HepG2 (cell line): ENCODE data around the gene TIMM9. TPM values are rescaled to one million over a fixed set of nuclear protein-coding genes. Genes with fewer than 3 reads are reported as not detected.
A peak's percentile ranks its signal among the peaks of the same experiment; 100 is the strongest.
"Not testable (repeated sequence)": the region's sequence is repeated elsewhere in the genome, so short reads cannot be mapped to it uniquely, and the experiment has no call there.

Source experiments
- ATAC-seq: fragments of 200-7000 bp; cut with Tn5 transposase; 3 replicates; pipeline ENCODE4 v1.9.1; 2020; ENCODE audit warnings: mild to moderate bottlenecking, moderate library complexity
- BruUV-seq: library from RNA; stranded (reverse); fragments of 400-500 nt; replicated peaks from 2 replicates; lab custom pipeline; 2021; lab: Mats Ljungman, UMichigan
- CTCF ChIA-PET: fragments of 300-600 bp; formaldehyde crosslinking; extraction: SDS; loops from one replicate; lab custom pipeline; 2021; ENCODE audit warnings: low total read pairs, inconsistent platforms, low intra/inter-chr PET ratio; lab: Yijun Ruan, JAX
- POLR2A ChIA-PET: fragments of 350-600 bp; sonication (Branson Sonifier 250); formaldehyde crosslinking; loops from one replicate; lab custom pipeline; 2020; ENCODE audit warnings: antibody characterized with exemption, inconsistent platforms; lab: Yijun Ruan, JAX
- DNase-seq: peaks from one replicate; pipeline ENCODE4 v3.0.0-alpha.2; 2015; ENCODE audit warnings: low spot score
- FAIRE-seq: peaks from 3 replicates; lab custom pipeline; 2011; peaks lifted over from hg19 to GRCh38; lab: Jason Lieb, UNC
- H2AFZ ChIP-seq: one replicate; pipeline ENCODE4 v1.6.1; 2011; ENCODE audit warnings: low read length, inconsistent platforms
- H3K27ac ChIP-seq: fragments of 300-600 bp; 3 replicates; pipeline ENCODE4 v1.8.0; 2011; ENCODE audit warnings: mixed run types, mild to moderate bottlenecking, mixed read lengths, low read length, inconsistent platforms; ENCODE audit not compliant: insufficient read depth; ENCODE audit errors: extremely low read length
- H3K27me3 ChIP-seq, 2 experiments: fragments of 200-600 bp in 1 of 2; 2 replicates in 1 of 2; 3 replicates in 1 of 2; pipeline versions ENCODE4 v1.6.0 to v1.8.0; 2011; ENCODE audit warnings: low read length in 2 of 2, mild to moderate bottlenecking in 2 of 2, moderate library complexity in 2 of 2, inconsistent platforms in 1 of 2; ENCODE audit not compliant: insufficient read depth in 2 of 2, control insufficient read depth in 1 of 2
- H3K36me3 ChIP-seq, 2 experiments: fragments of 200-600 bp in 1 of 2; replicated peaks in 1 of 2; 2 replicates in 1 of 2; 3 replicates in 1 of 2; pipeline versions ENCODE4 v1.5.1 to v1.8.0; 2011; ENCODE audit warnings: low read length in 2 of 2, inconsistent platforms in 1 of 2; ENCODE audit not compliant: insufficient read depth in 2 of 2, control insufficient read depth in 1 of 2
- H3K4me1 ChIP-seq: 2 replicates; pipeline ENCODE4 v1.5.1; 2012; ENCODE audit warnings: low read length, inconsistent platforms; ENCODE audit not compliant: insufficient read depth
- H3K4me2 ChIP-seq: 2 replicates; pipeline ENCODE4 v1.6.0; 2011; ENCODE audit warnings: low read depth, low read length, inconsistent platforms
- H3K4me3 ChIP-seq, 3 experiments: fragments of 200-600 bp in 1 of 3; sonication (generic), shearing (Covaris generic) in 1 of 3; replicated peaks in 1 of 3; 2 replicates each; pipeline ENCODE4 v1.5.1; 2011 to 2016; ENCODE audit warnings: low read length in 3 of 3, inconsistent platforms in 2 of 3, low read depth in 2 of 3, mild to moderate bottlenecking in 2 of 3, control low read depth in 1 of 3, mixed read lengths in 1 of 3; ENCODE audit not compliant: insufficient read depth in 1 of 3
- H3K79me2 ChIP-seq: one replicate; pipeline ENCODE4 v1.6.1; 2011; ENCODE audit warnings: low read length, inconsistent platforms; ENCODE audit not compliant: insufficient read depth
- H3K9ac ChIP-seq: 2 replicates; pipeline ENCODE4 v1.6.0; 2011; ENCODE audit warnings: mild to moderate bottlenecking, low read depth, low read length, inconsistent platforms; ENCODE audit not compliant: insufficient read depth
- H3K9me3 ChIP-seq: 2 replicates; pipeline ENCODE4 v1.5.1; 2012; ENCODE audit warnings: mild to moderate bottlenecking, low read length
- H4K20me1 ChIP-seq: 2 replicates; pipeline ENCODE4 v1.6.0; 2011; ENCODE audit warnings: inconsistent platforms, mild to moderate bottlenecking, low read length, moderate library complexity; ENCODE audit not compliant: insufficient read depth
- KLF11 ChIP-seq: IDR thresholded peaks from 2 replicates; pipeline ENCODE4 v1.6.1; 2016; ENCODE audit warnings: missing compliant biosample characterization
- SMAD9 ChIP-seq: sonication (generic); formaldehyde crosslinking; IDR thresholded peaks from 2 replicates; pipeline ENCODE4 v1.5.1; 2020; ENCODE audit warnings: mild to moderate bottlenecking, missing genetic modification reagents
- WGBS: methylation state at CpG from one replicate; pipeline ENCODE4 v1.1.6; 2017; ENCODE audit warnings: low lambda C conversion rate; 5-methylcytosine and 5-hydroxymethylcytosine counted together
- in situ Hi-C: cut with HindIII; loops from 2 replicates; pipeline ENCODE4 v1.10.0; 2017; ENCODE audit warnings: low pct_unique_long_range_greater_than_20kb; ENCODE audit not compliant: extremely low pct_ligation_motif_present
- intact Hi-C: fragments of 100-400 bp; cut with micrococcal nuclease; formaldehyde crosslinking; loops from one replicate; pipeline ENCODE4 v1.10.0; 2022; ENCODE audit not compliant: unreplicated experiment
- polyA plus RNA-seq, 8 experiments: library from polyadenylated mRNA; depleted of rRNA in 3 of 8; stranded (reverse) in 7 of 8; unstranded in 1 of 8; fragments of >200 nt; fragmentation: Illumina TruSeq in 4 of 8; extraction: Trizol in 4 of 8; gene quantifications; 2 replicates each; pipeline versions ENCODE4 v1.2.1 to v1.2.3, GENCODE V29; 2011 to 2016; ENCODE audit warnings: low read depth in 4 of 8, missing spikeins in 1 of 8, mixed read lengths in 1 of 8; ENCODE audit not compliant: insufficient read depth in 1 of 8
- total RNA-seq, 5 experiments: library from RNA; depleted of rRNA; stranded (reverse); fragments of >200 nt; fragmentation: Illumina TruSeq; extraction: Trizol; gene quantifications; 2 replicates each; pipeline ENCODE4 v1.2.3, GENCODE V29; 2016; ENCODE audit warnings: low read depth in 1 of 5
- TF ChIP-seq, protein P1 (sequence below): sonication (generic); formaldehyde crosslinking; IDR thresholded peaks from 2 replicates; pipeline ENCODE4 v1.5.1; 2020; ENCODE audit warnings: mild to moderate bottlenecking, moderate library complexity, missing genetic modification reagents

The TIMM9 gene
- total and polyA plus RNA-seq, 2 of the 13 experiments (the other 11 are each of a cell fraction or from before 2014, with no cell fraction given) = 30.5 to 42.5 TPM

DNA sequence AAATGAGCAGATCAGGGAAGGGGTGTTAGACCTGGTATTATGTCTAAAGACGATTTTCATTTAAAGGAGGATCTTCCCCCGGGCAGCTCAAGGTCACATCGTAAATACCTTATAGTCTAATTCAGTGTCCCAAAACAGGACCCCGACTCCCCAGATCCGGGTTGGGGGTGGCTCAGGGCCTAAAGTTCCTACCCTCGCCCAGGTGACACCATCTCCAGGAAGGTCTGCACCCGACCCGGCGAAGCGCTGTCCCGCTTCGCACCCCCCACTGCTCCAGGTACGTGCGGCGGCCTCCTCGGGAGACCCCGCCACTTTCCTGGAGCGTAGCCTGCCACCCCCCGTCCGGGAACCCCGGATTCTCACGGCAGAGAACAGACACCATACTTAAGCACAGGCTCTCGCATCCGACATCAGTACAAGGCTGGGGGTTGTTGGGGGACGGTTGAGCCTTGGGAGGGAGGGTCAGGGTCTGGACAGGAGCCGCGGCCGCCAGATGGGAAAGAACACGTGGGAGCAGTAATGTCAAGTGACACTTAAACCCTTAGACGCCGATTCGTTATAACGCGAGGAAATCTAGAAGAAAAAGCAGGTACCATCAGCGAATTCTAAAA lies 556 bp downstream of the TIMM9 start (continued):
- TF ChIP-seq, protein P1, sequence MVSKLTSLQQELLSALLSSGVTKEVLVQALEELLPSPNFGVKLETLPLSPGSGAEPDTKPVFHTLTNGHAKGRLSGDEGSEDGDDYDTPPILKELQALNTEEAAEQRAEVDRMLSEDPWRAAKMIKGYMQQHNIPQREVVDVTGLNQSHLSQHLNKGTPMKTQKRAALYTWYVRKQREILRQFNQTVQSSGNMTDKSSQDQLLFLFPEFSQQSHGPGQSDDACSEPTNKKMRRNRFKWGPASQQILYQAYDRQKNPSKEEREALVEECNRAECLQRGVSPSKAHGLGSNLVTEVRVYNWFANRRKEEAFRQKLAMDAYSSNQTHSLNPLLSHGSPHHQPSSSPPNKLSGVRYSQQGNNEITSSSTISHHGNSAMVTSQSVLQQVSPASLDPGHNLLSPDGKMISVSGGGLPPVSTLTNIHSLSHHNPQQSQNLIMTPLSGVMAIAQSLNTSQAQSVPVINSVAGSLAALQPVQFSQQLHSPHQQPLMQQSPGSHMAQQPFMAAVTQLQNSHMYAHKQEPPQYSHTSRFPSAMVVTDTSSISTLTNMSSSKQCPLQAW (CRISPR knock-in tag) = peak; percentile 44; the same call in 1 of the 2 replicates
- TF ChIP-seq KLF11 (no peak), SMAD9 (CRISPR knock-in tag) (0 out of 2 replicates have a peak, but pooled peaks have one; percentile 37)

DNA sequence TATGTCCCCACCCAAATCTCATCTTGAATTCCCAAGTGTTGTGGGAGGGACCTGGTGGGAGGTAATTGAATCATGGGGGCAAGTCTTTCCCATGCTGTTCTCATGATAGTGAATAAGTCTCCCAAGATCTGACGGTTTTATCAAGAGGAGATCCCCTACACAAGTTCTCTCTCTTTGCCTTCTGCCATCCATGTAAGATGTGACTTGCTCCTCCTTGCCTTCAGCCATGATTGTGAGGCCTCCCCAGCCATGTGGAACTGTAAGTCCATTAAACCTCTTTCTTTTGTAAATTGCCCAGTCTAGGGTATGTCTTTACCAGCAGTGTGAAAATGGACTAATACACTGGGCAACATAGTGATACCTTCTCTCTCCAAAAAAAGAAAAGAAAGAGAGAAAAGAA lies 10.4 kb downstream of the TIMM9 start:
- ATAC-seq, H3K27me3 ChIP-seq, CTCF ChIA-PET, H3K4me1 ChIP-seq, H2AFZ ChIP-seq, H3K27ac ChIP-seq, H3K9me3 ChIP-seq, DNase-seq, H4K20me1 ChIP-seq, H3K4me3 ChIP-seq, FAIRE-seq, H3K4me2 ChIP-seq, intact Hi-C loops, in situ Hi-C loops, H3K79me2 ChIP-seq, H3K9ac ChIP-seq, BruUV-seq: not testable (repeated sequence)
- WGBS = 100% methylated on average over 1 of the region's 1 CpG
- POLR2A ChIA-PET = interaction anchor here (0.8 kb wide), 1 partner anchor 9 kb away, joined by 3 read pairs; no protein-coding TSS in a partner anchor
- peaks cover 3 to 44% of the 10 kb centered on the region in 2 experiments for H3K36me3 ChIP-seq
